Measurements from ENCODE around the gene ITIH4. TPM values are rescaled to one million over a fixed set of nuclear protein-coding genes. Genes with fewer than 3 reads are reported as not detected.
A peak's percentile ranks its signal among the peaks of the same experiment; 100 is the strongest.

The ITIH4 gene
- 9.8 TPM for total RNA-seq

DNA sequence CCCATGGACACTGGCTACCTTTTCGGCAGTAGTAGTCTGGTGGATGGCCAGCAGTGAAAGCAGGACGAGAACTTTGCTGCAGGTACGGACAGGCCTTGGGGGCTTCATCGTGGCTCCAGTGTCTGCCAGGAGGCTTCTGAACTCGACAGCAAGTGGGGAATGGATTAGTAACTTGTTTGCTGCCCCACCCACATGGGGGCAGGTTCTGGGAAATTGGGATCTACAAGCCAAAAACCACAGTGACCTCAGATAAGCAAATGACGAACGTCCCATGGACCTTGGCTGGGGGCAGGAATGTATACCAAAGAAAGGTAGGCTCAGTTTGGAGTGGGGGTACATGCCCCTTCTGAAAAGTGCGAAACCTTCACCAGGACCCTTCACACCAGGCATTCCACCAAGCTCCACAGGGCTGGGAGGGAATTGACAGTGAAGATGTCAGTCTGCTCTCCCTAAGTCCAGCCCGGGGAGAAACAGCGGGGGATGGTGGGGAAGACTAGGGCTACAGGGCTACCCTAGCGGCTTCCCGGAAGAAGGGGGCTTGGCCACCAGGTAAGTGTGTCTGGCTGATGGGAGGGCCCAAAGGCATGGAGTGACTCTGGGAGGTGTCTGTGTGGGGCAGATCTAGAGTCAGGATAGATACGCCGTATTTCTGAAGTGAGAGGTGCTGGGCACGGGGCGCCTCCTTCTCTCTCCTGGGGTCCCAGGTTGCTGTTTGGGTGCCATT, at the start of gene ITIH4:
ITIH4 (minus strand) TSS at position 138 of the 724 bp plus-strand sequence; CDS start at position 108, 30 bp downstream.
- no peak for TF ChIP-seq CTCF (IDR thresholded peaks at IDR 0.05)
- Histone ChIP-seq H3K27me3 (no peaks in the 10 kb centered on the region), H3K4me3 (no peak within 1 kb of the TSS), H3K27ac (peak within 1 kb of the TSS; percentile 81 to 95), H3K4me1 (peaks cover 30 to 40% of the 10 kb centered on the region in 2 donors), H3K9me3 (no peaks in the 10 kb centered on the region), H3K36me3 (peaks cover 0 to 5% of the 10 kb centered on the region in 2 donors)
- peak in 1 of 2 donors; percentile 73 for DNase-seq (ENCODE audit: low spot score in 2 of 2)
- intact Hi-C loops (cut with DNase I), result loop anchor here (5.0 kb wide), 1 partner anchor 58 kb away; the partner anchor contains the start of gene NEK4

GRCh38 chr3:52880047-52880446, 49.6 kb upstream of the ITIH4 start:
- no peak for DNase-seq (ENCODE audit: low spot score in 2 of 2)
- no peaks in the 10 kb centered on the region for H3K27me3 ChIP-seq
- no peak for TF ChIP-seq CTCF (IDR thresholded peaks at IDR 0.05)
- H3K36me3 ChIP-seq, result peaks cover 0 to 15% of the 10 kb centered on the region in 2 donors
- intact Hi-C loops (cut with DNase I), result no loop called here
- no peaks in the 10 kb centered on the region for H3K4me1 ChIP-seq
- H3K9me3 ChIP-seq, result no peaks in the 10 kb centered on the region
- H3K4me3 ChIP-seq, result no peak overlapping the region
- H3K27ac ChIP-seq, result no peak overlapping the region

DNA sequence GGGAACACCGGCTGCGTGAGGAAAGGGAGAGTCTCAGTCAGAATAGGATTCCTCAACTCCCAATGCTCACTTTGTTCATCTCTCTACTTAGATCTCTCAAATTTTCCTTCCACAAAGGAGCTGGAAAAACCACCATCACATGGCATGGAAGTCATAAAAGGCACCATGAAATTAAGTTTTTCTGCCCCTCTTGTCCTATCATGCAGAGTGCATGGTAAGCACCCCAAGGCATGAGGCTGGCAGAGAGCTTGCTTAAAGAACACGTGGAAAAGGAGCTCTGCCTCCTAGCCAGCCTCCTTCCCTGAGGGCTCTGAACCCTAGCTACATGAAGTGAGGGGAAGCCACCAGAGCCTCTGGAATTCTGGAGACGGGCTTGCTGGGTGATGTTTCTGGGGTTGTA, 49.1 kb upstream of the ITIH4 start:
- Histone ChIP-seq H3K4me1 (no peaks in the 10 kb centered on the region), H3K9me3 (no peaks in the 10 kb centered on the region), H3K27ac (no peak overlapping the region), H3K27me3 (no peaks in the 10 kb centered on the region), H3K4me3 (no peak overlapping the region), H3K36me3 (peaks cover 0 to 15% of the 10 kb centered on the region in 2 donors)
- intact Hi-C loops (cut with DNase I), result no loop called here
- no peak for DNase-seq (ENCODE audit: low spot score in 2 of 2)
- no peak for TF ChIP-seq CTCF (IDR thresholded peaks at IDR 0.05)

- no peak for TF ChIP-seq CTCF (IDR thresholded peaks at IDR 0.05)
- no peak overlapping the region for H3K4me3 ChIP-seq
- intact Hi-C loops (cut with DNase I), result no loop called here
Measured at GRCh38 chr3:52879090-52879489, 48.6 kb upstream of the ITIH4 start.

DNA sequence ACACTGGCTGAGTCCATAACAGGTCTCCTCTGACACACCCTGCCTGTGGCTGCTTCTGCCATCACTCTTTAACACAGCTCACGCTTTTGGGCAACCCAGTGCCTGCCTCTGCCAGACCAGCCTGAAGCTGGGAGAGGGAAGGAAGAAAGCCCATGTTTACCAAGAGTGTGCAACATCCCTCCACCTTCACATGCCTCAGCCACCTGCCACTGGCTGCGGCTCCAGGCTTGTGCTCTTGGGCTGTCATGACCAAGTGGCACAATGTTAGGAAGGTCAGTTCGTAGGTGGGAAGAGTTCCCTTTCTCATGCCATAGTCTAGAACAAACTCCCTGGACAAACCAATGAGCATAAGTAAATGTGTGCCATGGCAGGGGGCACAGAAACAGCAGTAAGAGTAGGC, 46.6 kb upstream of the ITIH4 start:
- intact Hi-C loops (cut with DNase I), result no loop called here
- Histone ChIP-seq H3K27ac (no peak overlapping the region), H3K4me1 (peaks cover 0 to 4% of the 10 kb centered on the region in 2 donors), H3K4me3 (no peak overlapping the region), H3K27me3 (no peaks in the 10 kb centered on the region), H3K9me3 (no peaks in the 10 kb centered on the region), H3K36me3 (peaks cover 0 to 11% of the 10 kb centered on the region in 2 donors)
- TF ChIP-seq CTCF (IDR thresholded peaks at IDR 0.05), result no peak
- DNase-seq (ENCODE audit: low spot score in 2 of 2), result no peak

More at GRCh38 chr3:52879090-52879489, 48.6 kb upstream of the ITIH4 start:
- Histone ChIP-seq H3K9me3 (no peaks in the 10 kb centered on the region), H3K36me3 (peaks cover 0 to 15% of the 10 kb centered on the region in 2 donors), H3K4me1 (no peaks in the 10 kb centered on the region), H3K27me3 (no peaks in the 10 kb centered on the region), H3K27ac (no peak overlapping the region)
- DNase-seq (ENCODE audit: low spot score in 2 of 2), result no peak
